HUES48 (cell line): Measurements from ENCODE around the gene SLCO1B1.
"Not testable (repeated sequence)": the region's sequence is repeated elsewhere in the genome, so short reads cannot be mapped to it uniquely, and the experiment has no call there.

Experiments
- H3K27ac ChIP-seq: one replicate; pipeline ENCODE4 v1.7.0; 2013; ENCODE audit warnings: low read depth, low read length, inconsistent platforms
- H3K27me3 ChIP-seq: 2 replicates; pipeline ENCODE4 v1.6.1; 2013; ENCODE audit warnings: mild to moderate bottlenecking, low read length; ENCODE audit not compliant: control insufficient read depth, insufficient read depth
- H3K36me3 ChIP-seq: 2 replicates; pipeline ENCODE4 v1.6.1; 2013; ENCODE audit warnings: low read length; ENCODE audit not compliant: control insufficient read depth, insufficient read depth
- H3K4me1 ChIP-seq: 2 replicates; pipeline ENCODE4 v1.6.1; 2013; ENCODE audit warnings: mild to moderate bottlenecking, low read length; ENCODE audit not compliant: control insufficient read depth, insufficient read depth
- H3K4me3 ChIP-seq: 2 replicates; pipeline ENCODE4 v1.5.1; 2013; ENCODE audit warnings: mild to moderate bottlenecking, low read depth, low read length
- H3K9ac ChIP-seq: 2 replicates; pipeline ENCODE4 v1.6.1; 2013; ENCODE audit warnings: mild to moderate bottlenecking, low read depth, low read length, moderate library complexity
- H3K9me3 ChIP-seq: 2 replicates; pipeline ENCODE4 v1.6.1; 2013; ENCODE audit warnings: low read length; ENCODE audit not compliant: control insufficient read depth, insufficient read depth

SLCO1B1 gene

DNA sequence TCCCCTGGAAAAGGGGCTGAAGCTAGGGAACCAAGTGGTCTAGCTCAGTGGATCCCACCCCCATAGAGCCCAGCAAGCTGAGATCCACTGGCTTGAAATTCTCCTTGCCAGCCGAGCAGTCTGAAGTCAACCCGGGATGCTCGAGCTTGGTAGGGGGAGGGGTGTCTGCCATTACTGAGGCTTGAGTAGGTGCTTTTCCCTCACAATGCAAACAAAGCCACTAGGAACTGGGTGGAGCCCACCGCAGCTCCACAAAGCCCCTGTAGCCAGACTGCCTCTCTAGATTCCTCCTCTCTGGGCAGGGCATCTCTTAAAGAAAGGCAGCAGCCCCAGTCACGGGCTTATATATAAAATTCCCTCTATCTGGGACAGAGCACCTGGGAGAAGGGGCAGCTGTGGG, 18.9 kb downstream of the SLCO1B1 start:
- H3K9me3 ChIP-seq, H3K36me3 ChIP-seq, H3K4me3 ChIP-seq, H3K27ac ChIP-seq, H3K27me3 ChIP-seq, H3K9ac ChIP-seq, H3K4me1 ChIP-seq: not testable (repeated sequence)

DNA sequence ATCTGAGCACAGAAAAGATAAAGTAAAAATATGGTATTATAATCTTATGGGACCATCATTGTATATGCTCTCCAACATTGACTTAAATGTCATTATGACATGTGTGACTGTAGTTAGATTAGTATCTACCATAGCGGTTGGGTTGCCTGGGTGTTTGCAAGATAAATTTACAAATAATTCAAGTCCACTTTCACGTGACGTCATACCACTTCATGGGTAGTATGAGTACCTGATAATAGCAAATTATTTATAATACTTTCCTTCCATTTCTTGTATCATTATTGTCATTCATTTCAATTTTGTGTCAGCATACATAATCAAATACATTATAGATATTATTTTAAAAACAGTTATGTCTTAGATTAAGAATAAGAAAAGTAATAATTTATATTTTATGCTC, 20.2 kb downstream of the SLCO1B1 start:
- H3K27ac ChIP-seq, result no peak overlapping the region
- H3K36me3 ChIP-seq, result no peaks in the 10 kb centered on the region
- no peak overlapping the region for H3K4me3 ChIP-seq
- no peaks in the 10 kb centered on the region for H3K9me3 ChIP-seq
- H3K27me3 ChIP-seq, result no peaks in the 10 kb centered on the region
- H3K4me1 ChIP-seq, result peaks cover 5% of the 10 kb centered on the region; the same call in 1 of the 2 replicates
- no peak overlapping the region for H3K9ac ChIP-seq

DNA sequence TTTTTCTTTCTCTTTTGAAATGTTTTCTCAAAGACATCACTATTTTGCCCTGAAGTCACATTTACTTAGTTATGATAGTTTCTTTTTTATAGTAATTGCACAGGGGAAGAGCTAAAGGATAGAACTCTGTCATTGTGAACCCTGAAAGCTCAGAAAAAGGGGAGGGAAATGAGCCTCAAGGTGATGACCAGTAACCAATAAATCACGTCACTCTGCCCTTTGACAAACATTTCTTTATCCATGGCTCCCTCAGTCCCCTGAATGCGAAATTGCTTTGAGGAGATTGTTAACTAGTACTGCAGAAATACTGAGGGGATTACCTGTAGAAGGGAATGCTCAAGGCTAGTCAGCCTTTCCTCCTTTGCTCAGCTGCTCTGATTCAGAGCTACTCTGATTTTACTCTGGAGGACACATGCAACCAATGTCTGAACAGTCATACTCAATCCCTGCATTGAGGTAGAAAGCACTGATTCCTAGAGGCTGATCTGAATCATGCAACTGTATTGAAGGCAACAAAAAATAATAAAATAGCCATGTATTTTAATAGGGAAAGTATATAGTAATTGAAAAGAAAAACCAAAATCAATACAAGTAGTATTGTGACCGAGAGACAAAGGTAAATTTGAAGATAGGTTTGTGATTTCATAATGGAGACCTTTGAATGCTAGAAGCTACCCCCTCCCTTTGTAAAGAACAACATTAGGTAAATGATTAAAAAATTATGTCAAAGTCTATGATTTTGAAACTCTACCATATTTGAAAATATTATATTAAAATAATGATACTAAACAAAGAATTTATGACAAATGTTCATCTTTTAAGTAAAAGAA, 24.7 kb downstream of the SLCO1B1 start:
- Histone ChIP-seq H3K9me3 (no peaks in the 10 kb centered on the region), H3K9ac (no peak overlapping the region), H3K4me1 (peaks cover 5% of the 10 kb centered on the region; the same call in 1 of the 2 replicates), H3K36me3 (no peaks in the 10 kb centered on the region), H3K27ac (no peak overlapping the region), H3K27me3 (no peaks in the 10 kb centered on the region), H3K4me3 (no peak overlapping the region)

DNA sequence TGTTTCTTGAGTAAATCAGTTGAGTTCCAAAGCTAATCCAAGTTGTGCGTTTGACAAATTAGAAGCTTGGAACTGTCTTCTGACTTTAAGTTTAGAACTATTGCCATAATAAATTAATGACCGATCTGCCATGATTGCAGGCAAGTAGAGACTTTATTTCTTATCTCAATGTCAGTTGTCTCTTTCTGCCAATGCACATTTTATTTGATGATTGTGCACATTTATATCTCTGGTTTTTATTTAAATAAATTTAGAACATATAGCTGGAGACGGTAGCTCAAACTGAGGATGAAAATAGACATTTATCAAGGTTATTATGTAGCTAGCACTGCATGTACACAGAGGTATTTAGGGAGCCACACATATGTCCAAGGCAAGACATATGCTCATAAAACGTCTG, 34.1 kb downstream of the SLCO1B1 start:
- Histone ChIP-seq H3K4me3 (no peak overlapping the region), H3K4me1 (no peaks in the 10 kb centered on the region), H3K27ac (no peak overlapping the region), H3K36me3 (no peaks in the 10 kb centered on the region), H3K27me3 (no peaks in the 10 kb centered on the region), H3K9ac (no peak overlapping the region), H3K9me3 (no peaks in the 10 kb centered on the region)

DNA sequence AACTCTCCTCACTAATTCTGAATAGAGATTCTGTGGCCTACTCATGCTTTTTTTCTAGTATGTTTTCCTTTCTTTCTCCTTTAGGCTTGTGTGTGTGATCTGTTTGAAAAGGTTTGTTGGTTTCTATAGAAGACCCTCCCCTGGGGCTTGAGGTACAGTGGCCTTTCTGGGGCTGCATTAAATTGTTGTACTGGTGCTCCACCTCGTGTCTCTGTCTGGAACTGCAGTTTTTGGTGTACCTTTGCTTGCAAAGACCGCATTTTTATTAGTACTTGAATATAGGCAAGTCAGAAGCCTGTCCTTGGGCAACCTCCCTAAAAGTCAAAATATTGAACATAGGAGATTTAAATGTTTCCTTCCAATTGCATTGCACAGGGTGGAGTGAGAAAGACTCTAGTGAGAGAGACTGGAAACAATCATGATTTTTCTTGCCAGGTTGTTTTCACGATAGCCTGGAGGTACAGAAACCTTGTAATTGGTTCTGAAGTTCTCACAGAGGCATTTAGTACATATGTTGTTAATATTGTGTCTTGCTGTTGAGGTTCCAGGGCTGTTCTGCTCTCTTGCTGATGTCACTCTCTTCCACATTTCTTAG, 39.0 kb downstream of the SLCO1B1 start:
- no peaks in the 10 kb centered on the region for H3K27me3 ChIP-seq
- no peaks in the 10 kb centered on the region for H3K9me3 ChIP-seq
- H3K4me3 ChIP-seq, result no peak overlapping the region
- H3K4me1 ChIP-seq, result peaks cover 13% of the 10 kb centered on the region
- no peak overlapping the region for H3K27ac ChIP-seq
- H3K9ac ChIP-seq, result no peak overlapping the region
- H3K36me3 ChIP-seq, result no peaks in the 10 kb centered on the region

DNA sequence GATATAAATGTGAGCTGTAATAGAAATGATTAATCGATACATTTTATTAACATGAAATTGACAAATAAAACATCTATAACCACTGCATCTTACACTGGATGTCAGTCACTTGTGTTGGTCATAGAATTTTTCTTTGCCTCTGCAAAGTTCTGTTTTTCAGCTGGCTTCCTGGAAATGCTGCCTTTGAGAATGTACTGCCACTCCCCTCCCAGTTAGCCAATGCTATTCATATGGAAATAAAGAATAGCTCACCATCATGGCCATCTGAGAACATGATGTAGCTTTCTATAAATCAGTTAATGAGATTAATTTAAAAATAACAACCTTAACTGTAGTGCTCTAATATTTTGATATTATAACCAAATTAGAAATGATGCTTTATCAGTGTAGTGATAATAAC, 41.1 kb downstream of the SLCO1B1 start:
- no peaks in the 10 kb centered on the region for H3K27me3 ChIP-seq
- no peak overlapping the region for H3K27ac ChIP-seq
- no peaks in the 10 kb centered on the region for H3K36me3 ChIP-seq
- peaks cover 13% of the 10 kb centered on the region for H3K4me1 ChIP-seq
- no peak overlapping the region for H3K4me3 ChIP-seq
- no peak overlapping the region for H3K9ac ChIP-seq
- no peaks in the 10 kb centered on the region for H3K9me3 ChIP-seq

DNA sequence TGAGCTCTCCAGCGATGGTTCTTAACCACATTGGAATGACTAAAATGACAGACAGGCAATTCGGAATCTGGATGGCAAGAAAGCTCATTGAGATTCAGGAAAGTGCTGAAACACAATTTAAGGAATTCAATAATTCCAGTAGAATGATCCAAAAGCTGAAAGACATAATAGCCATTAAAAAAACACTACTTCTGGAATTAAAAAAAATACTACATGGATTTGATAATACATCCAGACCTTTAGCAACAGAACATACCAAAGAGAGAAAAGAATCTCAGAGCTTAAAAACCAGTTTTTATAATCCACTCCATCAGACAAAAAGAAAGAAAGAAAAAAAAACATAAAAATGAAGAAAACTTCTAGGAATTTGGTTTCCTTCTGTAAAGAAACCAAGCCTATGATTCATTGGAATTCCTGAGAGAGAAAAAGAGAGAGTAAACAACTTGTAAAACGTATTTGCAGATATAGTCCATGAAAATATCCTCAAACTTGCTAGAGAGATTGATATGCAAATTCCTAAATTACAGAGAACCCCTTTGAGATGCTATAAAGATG, 52.8 kb downstream of the SLCO1B1 start:
- Histone ChIP-seq H3K4me1 (peaks cover 6% of the 10 kb centered on the region; the same call in 1 of the 2 replicates), H3K27me3 (no peaks in the 10 kb centered on the region), H3K27ac (no peak overlapping the region), H3K36me3 (no peaks in the 10 kb centered on the region), H3K4me3 (no peak overlapping the region), H3K9me3 (no peaks in the 10 kb centered on the region), H3K9ac (no peak overlapping the region)

DNA sequence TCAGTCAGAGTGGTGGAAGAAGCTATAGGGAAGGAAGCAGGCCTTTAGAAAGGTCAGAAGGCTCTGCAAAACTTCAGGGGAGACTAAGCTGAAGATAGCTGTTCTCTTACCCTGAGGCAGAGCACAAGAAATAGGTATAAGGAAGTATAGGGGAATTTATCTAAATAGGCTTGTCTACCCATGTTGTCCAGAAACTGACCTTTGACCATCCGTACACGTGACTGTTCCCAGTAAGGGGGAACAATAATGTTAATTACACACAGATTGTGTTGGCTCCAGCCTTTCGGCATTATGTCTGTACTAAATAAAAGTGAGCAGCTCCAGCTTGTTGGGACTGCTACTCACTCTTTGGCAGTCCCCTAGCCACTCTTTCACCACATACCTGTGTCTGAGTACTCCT, 59.0 kb downstream of the SLCO1B1 start:
- H3K9me3 ChIP-seq, result no peaks in the 10 kb centered on the region
- no peaks in the 10 kb centered on the region for H3K27me3 ChIP-seq
- no peaks in the 10 kb centered on the region for H3K36me3 ChIP-seq

DNA sequence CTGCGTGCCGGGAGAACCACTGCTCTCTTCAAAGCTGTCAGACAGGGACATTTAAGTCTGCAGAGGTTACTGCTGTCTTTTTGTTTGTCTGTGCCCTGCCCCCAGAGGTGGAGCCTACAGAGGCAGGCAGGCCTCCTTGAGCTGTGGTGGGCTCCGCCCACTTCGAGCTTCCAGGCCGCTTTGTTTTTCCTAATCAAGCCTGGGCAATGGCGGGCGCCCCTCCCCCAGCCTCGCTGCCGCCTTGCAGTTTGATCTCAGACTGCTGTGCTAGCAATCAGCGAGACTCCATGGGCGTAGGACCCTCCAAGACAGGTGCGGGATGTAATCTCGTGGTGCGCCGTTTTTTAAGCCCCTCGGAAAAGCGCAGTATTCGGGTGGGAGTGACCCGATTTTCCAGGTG, 83.4 kb downstream of the SLCO1B1 start:
- not testable (repeated sequence) for H3K4me1 ChIP-seq, H3K9me3 ChIP-seq, H3K4me3 ChIP-seq, H3K27ac ChIP-seq, H3K9ac ChIP-seq, H3K36me3 ChIP-seq, H3K27me3 ChIP-seq

More for the DNA sequence above, 59.0 kb downstream of the SLCO1B1 start:
- Histone ChIP-seq H3K27ac (no peak overlapping the region), H3K4me1 (peaks cover 6% of the 10 kb centered on the region; the same call in 1 of the 2 replicates), H3K9ac (no peak overlapping the region), H3K4me3 (no peak overlapping the region)

DNA sequence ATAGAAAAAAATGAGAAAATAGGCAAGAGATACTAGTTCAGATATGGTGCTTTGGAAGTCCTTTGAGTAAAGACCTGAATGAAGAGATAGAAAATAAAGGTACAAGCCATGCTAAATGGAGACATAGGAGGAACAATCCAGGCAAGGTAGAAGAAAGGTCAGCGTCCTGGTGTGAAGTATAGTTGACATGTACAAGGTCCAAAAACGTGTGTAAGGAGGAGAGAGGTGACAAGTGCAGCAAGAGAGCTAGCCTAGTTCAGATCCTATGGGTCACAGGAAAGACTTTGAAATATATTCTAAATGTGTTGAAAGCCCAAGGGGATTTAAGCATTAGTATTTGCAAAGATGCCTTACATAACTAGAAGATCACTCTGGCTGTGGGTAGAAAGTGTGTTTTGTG, 88.2 kb downstream of the SLCO1B1 start:
- Histone ChIP-seq H3K9ac (no peak overlapping the region), H3K4me1 (no peaks in the 10 kb centered on the region), H3K27ac (no peak overlapping the region), H3K9me3 (no peaks in the 10 kb centered on the region), H3K4me3 (no peak overlapping the region), H3K27me3 (no peaks in the 10 kb centered on the region), H3K36me3 (no peaks in the 10 kb centered on the region)

DNA sequence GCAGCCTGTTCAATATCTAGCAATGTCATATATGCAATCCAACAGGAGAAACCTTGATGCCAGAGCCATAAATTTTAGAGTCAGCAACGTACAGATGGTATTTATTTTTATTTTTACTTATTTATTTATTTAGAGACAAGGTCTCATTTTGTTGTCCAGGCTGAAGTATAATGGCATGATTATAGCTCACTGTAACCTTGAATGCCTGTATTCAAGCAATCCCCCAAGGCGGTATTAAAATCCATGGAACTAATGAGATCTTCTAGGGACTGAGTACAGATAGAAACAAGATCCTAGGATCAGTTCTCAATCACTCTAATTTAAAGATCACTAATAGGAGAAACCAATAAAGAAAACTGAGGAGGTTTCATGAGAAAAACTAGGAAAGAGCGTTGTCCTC, 89.3 kb downstream of the SLCO1B1 start:
- Histone ChIP-seq H3K27me3 (no peaks in the 10 kb centered on the region), H3K9ac (no peak overlapping the region), H3K36me3 (no peaks in the 10 kb centered on the region), H3K9me3 (no peaks in the 10 kb centered on the region), H3K4me3 (no peak overlapping the region), H3K27ac (no peak overlapping the region), H3K4me1 (no peaks in the 10 kb centered on the region)
